SK-N-SH treated with all-trans-retinoic acid at 6 μM for 48 hours (cell line): ENCODE measurements around the gene ST3GAL4.
"Not testable (repeated sequence)": the region's sequence is repeated elsewhere in the genome, so short reads cannot be mapped to it uniquely, and the experiment has no call there.

Source experiments
- ARNTL ChIP-seq: fragments of 450-650 bp; formaldehyde crosslinking; IDR thresholded peaks from 2 replicates; pipeline ENCODE4 v1.5.0; 2020; ENCODE audit warnings: low read depth, mild to moderate bottlenecking, moderate library complexity, borderline replicate concordance
- CSDC2 ChIP-seq: fragments of 250-450 bp; sonication (Bioruptor Pico); IDR thresholded peaks from 2 replicates; pipeline ENCODE4 v1.5.0; 2020; ENCODE audit warnings: mild to moderate bottlenecking, moderate library complexity
- PPARA ChIP-seq: fragments of 250-450 bp; sonication (Bioruptor Pico); IDR thresholded peaks from 2 replicates; pipeline ENCODE4 v1.5.0; 2020; ENCODE audit warnings: mild to moderate bottlenecking, borderline replicate concordance
- RARB ChIP-seq: fragments of 250-450 bp; sonication (Bioruptor Pico); IDR thresholded peaks from 2 replicates; pipeline ENCODE4 v1.8.0; 2021; ENCODE audit warnings: mild to moderate bottlenecking, moderate library complexity
- SNAI2 ChIP-seq: fragments of 250-450 bp; sonication (Bioruptor Pico); IDR thresholded peaks from 2 replicates; pipeline ENCODE4 v1.5.0; 2020; ENCODE audit warnings: mild to moderate bottlenecking, moderate library complexity
- ZC3H10 ChIP-seq: fragments of 250-450 bp; sonication (Bioruptor Pico); IDR thresholded peaks from 2 replicates; pipeline ENCODE4 v1.5.1; 2021; ENCODE audit warnings: mild to moderate bottlenecking, moderate library complexity
- ZFP30 ChIP-seq: fragments of 450-650 bp; formaldehyde crosslinking; IDR thresholded peaks from 2 replicates; pipeline ENCODE4 v1.5.0; 2022; ENCODE audit warnings: mild to moderate bottlenecking, moderate library complexity
- TF ChIP-seq, protein P1 (sequence below): fragments of 250-450 bp; sonication (Bioruptor Pico); IDR thresholded peaks from 2 replicates; pipeline ENCODE4 v1.8.0; 2020; ENCODE audit warnings: mild to moderate bottlenecking, moderate library complexity, borderline replicate concordance
- TF ChIP-seq, protein P2 (sequence below): fragments of 250-450 bp; sonication (Bioruptor Pico); IDR thresholded peaks from 2 replicates; pipeline ENCODE4 v1.8.0; 2021; ENCODE audit warnings: low read depth, mild to moderate bottlenecking, moderate library complexity, borderline replicate concordance
- TF ChIP-seq, protein P3 (sequence below): fragments of 250-450 bp; sonication (Bioruptor Pico); IDR thresholded peaks from 2 replicates; pipeline ENCODE4 v1.5.1; 2020; ENCODE audit warnings: low read depth, mild to moderate bottlenecking, moderate library complexity
- TF ChIP-seq, protein P4 (sequence below): fragments of 250-450 bp; sonication (Bioruptor Pico); IDR thresholded peaks from 2 replicates; pipeline ENCODE4 v1.5.0; 2020; ENCODE audit warnings: mild to moderate bottlenecking, moderate library complexity

DNA sequence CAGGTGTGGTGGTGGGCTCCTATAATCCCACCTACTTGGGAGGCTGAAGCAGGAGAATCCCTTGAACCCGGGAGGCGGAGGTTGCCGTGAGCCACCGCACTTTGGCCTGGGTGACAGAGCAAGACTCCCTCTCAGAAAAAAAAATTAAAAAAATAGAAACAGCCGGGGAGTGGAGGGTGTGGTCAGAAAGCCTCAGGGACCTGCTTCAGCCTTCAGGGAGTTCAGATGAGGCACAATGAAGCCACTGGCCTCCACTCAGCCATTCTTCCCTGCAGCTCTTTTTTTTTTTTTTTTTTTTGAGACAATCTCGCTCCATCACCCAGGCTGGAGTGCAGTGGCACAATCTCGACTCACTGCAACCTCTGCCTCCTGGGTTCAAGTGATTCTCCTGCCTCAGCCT, 8.5 kb upstream of the ST3GAL4 start:
- TF ChIP-seq, protein P1, sequence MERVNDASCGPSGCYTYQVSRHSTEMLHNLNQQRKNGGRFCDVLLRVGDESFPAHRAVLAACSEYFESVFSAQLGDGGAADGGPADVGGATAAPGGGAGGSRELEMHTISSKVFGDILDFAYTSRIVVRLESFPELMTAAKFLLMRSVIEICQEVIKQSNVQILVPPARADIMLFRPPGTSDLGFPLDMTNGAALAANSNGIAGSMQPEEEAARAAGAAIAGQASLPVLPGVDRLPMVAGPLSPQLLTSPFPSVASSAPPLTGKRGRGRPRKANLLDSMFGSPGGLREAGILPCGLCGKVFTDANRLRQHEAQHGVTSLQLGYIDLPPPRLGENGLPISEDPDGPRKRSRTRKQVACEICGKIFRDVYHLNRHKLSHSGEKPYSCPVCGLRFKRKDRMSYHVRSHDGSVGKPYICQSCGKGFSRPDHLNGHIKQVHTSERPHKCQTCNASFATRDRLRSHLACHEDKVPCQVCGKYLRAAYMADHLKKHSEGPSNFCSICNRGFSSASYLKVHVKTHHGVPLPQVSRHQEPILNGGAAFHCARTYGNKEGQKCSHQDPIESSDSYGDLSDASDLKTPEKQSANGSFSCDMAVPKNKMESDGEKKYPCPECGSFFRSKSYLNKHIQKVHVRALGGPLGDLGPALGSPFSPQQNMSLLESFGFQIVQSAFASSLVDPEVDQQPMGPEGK, result not testable (repeated sequence)
- not testable (repeated sequence) for TF ChIP-seq ARNTL; CSDC2 (CRISPR knock-in tag); RARB (CRISPR knock-in tag); SNAI2; PPARA; ZFP30; ZC3H10 (CRISPR knock-in tag)
- TF ChIP-seq, protein P2, sequence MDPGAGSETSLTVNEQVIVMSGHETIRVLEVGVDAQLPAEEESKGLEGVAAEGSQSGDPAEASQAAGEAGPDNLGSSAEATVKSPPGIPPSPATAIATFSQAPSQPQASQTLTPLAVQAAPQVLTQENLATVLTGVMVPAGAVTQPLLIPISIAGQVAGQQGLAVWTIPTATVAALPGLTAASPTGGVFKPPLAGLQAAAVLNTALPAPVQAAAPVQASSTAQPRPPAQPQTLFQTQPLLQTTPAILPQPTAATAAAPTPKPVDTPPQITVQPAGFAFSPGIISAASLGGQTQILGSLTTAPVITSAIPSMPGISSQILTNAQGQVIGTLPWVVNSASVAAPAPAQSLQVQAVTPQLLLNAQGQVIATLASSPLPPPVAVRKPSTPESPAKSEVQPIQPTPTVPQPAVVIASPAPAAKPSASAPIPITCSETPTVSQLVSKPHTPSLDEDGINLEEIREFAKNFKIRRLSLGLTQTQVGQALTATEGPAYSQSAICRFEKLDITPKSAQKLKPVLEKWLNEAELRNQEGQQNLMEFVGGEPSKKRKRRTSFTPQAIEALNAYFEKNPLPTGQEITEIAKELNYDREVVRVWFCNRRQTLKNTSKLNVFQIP (CRISPR knock-in tag), result not testable (repeated sequence)
- TF ChIP-seq, protein P3, sequence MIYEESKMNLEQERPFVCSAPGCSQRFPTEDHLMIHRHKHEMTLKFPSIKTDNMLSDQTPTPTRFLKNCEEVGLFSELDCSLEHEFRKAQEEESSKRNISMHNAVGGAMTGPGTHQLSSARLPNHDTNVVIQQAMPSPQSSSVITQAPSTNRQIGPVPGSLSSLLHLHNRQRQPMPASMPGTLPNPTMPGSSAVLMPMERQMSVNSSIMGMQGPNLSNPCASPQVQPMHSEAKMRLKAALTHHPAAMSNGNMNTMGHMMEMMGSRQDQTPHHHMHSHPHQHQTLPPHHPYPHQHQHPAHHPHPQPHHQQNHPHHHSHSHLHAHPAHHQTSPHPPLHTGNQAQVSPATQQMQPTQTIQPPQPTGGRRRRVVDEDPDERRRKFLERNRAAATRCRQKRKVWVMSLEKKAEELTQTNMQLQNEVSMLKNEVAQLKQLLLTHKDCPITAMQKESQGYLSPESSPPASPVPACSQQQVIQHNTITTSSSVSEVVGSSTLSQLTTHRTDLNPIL, result not testable (repeated sequence)
- TF ChIP-seq, protein P4, sequence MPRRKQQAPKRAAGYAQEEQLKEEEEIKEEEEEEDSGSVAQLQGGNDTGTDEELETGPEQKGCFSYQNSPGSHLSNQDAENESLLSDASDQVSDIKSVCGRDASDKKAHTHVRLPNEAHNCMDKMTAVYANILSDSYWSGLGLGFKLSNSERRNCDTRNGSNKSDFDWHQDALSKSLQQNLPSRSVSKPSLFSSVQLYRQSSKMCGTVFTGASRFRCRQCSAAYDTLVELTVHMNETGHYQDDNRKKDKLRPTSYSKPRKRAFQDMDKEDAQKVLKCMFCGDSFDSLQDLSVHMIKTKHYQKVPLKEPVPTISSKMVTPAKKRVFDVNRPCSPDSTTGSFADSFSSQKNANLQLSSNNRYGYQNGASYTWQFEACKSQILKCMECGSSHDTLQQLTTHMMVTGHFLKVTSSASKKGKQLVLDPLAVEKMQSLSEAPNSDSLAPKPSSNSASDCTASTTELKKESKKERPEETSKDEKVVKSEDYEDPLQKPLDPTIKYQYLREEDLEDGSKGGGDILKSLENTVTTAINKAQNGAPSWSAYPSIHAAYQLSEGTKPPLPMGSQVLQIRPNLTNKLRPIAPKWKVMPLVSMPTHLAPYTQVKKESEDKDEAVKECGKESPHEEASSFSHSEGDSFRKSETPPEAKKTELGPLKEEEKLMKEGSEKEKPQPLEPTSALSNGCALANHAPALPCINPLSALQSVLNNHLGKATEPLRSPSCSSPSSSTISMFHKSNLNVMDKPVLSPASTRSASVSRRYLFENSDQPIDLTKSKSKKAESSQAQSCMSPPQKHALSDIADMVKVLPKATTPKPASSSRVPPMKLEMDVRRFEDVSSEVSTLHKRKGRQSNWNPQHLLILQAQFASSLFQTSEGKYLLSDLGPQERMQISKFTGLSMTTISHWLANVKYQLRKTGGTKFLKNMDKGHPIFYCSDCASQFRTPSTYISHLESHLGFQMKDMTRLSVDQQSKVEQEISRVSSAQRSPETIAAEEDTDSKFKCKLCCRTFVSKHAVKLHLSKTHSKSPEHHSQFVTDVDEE (CRISPR knock-in tag), result not testable (repeated sequence)
